Measurements from ENCODE around the gene PVR.
"Not testable (repeated sequence)": the region's sequence is repeated elsewhere in the genome, so short reads cannot be mapped to it uniquely, and the experiment has no call there.

PVR gene

DNA sequence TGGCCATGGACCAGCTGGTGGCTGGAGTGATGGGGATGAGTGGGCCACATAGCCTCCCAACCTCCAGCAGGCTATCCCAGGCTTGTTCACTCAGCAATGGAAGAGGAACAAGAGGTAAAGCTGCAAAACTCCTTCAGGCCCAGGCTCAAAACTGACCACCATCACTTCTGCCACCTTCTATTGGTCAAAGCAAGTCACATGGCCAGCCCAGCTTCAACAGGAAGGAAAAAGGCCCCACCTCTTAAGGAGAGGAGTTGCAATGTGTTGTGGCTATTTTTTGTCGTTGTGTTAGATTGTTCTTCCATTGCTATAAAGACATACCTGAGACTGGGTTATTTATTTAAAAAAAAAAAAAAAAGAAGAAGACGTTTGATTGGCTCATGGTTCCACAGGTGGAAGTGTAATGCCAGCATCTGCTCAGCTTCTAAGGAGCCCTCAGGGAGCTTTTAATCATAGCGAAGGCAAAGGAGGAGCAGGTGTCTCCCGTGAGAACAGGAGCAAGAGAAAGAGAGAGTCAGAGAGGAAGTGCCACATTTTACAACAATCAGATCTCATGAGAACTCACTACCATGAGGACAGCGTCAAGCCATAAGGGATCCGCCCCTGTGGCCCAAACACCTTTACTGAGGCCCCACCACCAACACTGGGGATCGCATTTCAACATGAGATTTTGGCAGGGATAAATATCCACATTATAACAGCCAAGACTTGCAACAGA is 24.9 kb upstream of the PVR start:
- DNase-seq (ENCODE audit: low read depth in 3 of 3): no peak

DNA sequence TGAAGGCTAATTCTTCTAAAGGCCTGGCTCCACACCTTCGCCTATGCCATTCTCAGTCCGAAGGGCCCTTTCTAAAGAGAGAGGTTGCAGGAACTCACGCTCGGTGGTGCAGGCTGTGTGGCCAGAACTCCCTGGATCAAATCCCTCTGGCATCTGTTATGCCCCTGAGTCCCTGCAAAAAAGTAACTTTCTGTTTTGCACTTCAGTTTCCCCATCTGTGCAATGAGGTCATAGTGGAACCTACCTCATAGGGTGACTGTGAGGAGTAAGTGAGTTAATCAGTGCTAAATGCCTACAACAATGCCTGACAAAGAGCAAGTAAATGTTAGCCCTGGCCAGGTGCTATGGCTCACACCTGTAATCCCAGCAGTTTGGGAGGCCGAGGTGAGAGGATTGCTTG is 23.0 kb upstream of the PVR start:
- no peak for DNase-seq (ENCODE audit: low read depth in 3 of 3)

DNA sequence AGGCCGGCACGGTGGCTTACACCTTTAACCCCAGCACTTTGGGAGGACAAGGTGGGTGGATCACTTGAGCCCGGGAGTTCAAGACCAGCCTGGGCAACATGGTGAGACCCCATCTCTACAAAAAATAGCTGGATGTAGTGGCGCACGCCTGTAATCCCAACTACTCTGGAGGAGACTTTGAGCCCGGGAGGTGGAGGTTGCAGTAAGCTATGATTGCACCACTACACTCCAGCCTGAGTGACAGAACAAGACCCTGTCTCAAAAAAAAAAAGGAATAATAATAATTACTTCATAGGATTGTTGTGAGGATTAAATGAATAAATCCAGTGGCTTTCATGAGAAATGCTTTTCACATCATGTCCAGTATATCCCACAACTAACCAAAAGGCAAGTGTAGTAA is 22.3 kb upstream of the PVR start:
- no peak for DNase-seq (ENCODE audit: low read depth in 3 of 3)

DNA sequence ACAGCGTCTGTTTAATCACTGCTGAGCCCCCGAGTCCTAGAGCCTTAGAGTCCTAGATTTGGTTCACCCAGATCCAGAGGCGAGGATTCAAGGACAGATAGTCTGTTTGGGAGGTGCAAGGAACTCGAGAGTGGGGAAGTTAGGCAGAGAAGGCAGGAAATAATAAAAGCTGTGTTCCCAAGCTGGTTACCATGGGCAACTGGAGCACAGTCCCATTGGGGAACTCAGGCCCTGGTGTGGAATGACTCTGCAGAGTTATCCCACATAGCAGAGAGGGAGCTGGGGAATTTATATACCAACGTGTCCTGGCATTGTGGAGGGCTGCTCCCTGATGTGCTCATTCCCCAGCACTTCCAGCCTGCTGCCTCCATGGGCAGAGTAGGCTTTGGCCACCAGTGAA is 20.6 kb upstream of the PVR start:
- no peak for DNase-seq (ENCODE audit: low read depth in 3 of 3)

DNA sequence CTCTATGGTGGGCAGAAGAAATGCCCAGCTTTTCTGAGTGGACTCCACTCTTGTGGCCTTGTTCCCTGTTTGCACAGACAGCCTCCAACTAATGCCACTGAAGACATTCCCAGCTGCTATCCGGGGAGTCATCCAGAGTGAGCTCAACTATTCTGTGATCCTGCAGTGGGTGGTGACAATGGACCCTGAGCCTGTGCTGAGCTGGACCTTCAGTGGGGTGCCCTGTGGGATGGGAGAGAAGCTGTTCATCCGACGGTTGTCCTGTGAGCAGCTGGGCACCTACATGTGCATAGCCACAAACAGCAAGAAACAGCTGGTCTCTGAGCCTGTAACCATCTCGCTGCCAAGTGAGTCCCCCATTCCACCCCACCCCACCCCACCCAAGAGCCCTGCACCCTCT is 20.1 kb upstream of the PVR start:
- DNase-seq (ENCODE audit: low read depth in 3 of 3): no peak

DNA sequence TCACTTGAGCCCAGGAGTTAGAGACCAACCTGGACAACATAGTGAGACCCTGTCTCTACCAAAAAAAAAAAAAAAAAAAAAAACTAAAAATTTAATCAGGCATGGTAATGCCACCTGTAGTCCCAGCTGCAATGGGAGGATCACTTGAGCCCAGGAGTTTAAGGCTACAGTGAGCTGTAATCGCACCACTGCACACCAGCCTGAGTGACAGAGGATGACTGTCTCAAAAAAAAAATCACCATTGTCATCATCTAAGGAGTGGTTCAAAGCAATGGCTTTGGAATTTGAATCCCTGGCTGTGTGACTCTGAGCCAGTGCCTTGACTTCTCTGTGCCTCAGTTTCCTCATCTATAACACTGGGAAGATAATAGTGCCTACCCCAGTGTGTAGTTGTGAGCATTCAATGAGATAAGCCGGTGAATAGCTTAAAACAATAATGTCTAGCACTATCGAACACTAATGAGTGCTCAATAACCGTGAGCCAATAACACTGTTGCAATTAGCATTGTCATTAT is 18.8 kb upstream of the PVR start:
- no peak for DNase-seq (ENCODE audit: low read depth in 3 of 3)

DNA sequence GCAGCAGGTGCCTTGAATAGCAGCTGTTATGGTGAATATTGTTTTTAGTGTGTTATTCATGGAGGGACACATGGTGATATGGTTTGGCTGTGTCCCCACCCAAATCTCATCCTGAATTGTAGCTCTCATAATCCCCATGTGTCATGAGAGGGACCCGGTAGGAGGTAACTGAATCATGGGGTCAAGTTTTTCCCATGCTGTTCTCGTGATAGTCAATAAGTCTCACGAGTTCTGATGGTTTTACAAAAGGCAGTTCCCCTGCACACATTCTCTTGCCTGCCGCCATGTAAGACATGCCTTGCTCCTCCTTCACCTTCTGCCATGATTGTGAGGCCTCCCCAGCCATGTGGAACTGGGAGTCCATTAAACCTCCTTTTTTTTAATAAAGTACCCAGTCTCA is 18.1 kb upstream of the PVR start:
- DNase-seq (ENCODE audit: low read depth in 3 of 3): not testable (repeated sequence)

DNA sequence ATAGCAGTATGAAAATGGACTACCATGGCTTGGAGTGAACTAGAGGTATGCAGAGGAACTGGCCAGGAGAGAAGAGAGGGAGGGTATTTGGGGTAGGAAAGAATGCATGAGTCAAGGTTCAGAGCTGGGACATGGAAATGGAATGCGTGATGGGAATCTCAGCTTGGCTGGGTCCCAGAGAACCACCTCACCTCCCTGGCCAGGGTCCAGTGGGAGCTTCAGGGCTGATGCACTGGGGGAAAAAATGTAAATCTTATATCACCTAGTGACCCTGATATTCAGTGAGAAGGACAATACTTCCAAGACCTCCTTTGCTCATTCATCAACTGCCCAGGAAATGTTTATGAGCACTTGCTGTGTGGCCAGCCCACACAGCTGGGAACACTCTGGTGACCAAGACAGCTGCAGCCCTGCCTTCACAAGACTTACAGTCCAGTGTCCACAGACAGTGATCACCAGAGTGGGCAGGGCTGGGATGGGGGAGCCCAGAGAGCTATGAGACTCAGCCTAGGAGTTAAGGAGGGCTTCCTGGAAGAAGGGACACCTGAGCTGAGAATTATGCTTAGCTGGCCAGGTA is 17.6 kb upstream of the PVR start:
- no peak for DNase-seq (ENCODE audit: low read depth in 3 of 3)

DNA sequence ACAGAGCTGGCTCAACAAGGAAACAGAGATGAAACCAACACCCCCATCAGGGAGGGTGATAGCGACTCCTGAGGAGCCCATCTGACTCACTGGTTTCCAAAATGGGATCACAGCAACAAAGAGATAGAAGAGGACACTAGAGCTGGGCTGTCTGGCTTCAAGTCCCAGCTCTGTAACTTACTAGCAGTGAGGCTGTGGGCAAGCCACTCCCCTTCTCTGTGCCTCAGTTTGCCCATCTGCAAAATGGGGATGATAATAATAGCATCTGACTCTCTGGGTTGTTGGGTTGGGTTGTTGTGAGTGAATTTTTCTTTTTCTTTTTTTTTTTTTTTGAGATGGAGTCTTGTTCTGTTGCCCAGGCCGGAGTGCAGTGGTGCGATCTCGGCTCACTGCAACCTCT is 16.1 kb upstream of the PVR start:
- DNase-seq (ENCODE audit: low read depth in 3 of 3): no peak

DNA sequence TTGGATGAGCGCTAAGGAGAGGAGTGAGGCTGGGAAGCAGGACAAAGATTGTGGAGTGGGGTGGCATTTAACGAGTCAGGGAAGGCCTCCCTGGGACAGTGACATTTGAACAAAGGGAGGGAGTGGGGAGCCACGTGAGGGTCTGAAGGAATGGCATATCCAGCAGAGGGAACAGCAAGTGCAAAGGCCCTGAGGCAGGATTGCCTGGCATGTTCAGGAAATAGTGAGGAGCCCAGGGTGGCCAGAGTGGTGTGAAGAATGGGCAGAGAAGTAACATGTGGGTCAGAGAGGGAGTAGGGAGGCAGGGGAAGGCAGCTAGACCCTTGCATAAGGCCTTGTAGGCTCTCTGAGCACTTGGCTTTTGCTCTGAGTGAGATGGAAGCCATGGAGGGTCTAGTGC is 14.9 kb upstream of the PVR start:
- DNase-seq (ENCODE audit: low read depth in 3 of 3): no peak

DNA sequence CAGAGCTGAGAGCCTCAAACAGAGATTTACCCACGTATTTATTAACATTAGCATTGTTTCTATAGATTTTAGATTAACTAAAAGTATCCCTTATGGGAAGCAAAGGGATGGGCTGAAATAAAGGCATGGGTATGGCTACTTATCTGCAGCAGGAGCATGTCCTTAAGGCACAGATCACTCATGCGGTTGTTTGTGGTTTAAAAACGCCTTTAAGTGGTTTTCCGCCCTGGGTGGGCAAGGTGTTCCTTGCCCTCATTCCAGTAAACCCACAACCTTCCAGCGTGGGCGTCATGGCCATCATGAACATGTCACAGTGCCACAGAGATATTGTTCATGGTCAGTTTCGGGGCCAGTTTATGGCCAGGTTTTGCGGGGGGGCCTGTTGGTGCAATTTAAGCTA is 12.1 kb upstream of the PVR start:
- not testable (repeated sequence) for DNase-seq (ENCODE audit: low read depth in 3 of 3)

DNA sequence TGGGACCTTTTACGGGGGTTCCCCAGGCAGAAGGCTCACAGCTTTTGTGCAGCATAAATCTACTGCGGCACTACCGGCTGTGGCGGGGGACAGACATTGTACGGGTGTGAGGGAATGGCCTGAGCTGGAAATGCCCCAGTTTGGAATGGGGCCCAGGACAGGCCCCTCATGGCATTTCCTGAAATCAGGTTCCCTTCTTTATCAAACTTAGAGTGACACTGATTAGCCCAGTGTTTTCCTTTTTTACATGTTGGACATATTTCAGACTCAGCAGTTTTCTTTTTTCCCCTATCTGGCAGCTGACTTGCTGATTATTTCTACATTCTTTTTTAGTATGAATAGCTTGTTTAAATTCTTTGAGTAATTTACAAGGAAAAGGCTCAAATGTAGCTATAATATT is 9.7 kb upstream of the PVR start:
- DNase-seq (ENCODE audit: low read depth in 3 of 3): not testable (repeated sequence)

DNA sequence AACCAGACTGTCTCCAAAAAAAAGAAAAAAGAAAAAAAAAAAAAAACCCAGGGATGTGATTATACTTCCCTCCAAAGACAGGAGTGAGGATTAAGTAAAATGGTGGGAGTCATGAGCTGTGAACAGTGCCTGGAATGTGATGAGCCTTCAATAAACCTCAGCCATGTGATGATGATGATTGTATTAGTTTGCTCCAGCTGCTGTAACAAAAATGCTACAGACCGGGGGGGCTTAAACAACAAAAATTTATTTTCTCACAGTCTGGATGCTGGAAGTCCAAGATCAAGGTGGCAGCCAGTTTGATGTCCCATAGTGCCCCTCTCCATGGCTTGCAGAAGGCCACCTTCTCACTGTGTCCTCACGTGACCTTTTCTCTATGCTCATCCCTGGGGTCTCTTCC is 8.9 kb upstream of the PVR start:
- DNase-seq (ENCODE audit: low read depth in 3 of 3): no peak

DNA sequence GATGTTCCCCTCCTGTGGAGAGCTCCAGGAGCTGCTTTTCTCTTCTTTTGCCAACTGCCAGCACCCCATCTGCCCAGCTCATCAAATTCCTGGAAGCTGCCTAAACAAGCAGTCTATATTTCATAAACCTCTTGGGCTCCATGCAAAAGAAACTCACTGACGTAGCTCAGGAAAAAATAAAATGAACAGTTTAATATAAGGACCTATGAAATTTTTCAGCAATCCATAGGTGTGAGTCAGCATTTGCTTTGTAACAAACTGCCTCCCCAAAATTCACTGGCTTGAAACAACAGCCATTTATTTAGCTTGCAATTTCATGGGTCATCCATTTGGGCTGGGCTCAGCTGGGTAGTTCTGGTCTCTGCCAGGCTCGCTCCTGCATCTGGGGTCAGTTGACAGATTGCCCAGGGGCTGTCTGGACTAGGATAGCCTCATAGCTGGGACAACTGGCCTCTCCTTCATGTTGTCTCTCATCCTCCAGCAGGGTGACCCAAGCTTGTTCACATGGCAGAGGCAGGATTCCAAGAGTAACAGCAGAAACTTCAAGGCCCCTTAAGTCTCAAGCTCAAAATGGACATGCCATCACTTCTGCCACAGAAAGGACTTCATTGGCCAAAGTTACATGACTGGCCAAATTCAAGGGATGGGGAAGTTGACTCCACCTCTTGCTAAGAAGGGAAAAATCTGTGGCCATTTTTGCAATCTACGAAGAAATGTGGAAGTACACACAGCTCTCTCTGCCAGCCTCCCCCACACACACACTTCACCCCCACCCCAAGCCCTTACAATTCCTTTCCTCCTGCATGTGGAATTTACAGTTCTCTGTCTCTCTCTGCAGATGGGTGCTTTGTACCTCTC is 7.9 kb upstream of the PVR start:
- DNase-seq (ENCODE audit: low read depth in 3 of 3): no peak

DNA sequence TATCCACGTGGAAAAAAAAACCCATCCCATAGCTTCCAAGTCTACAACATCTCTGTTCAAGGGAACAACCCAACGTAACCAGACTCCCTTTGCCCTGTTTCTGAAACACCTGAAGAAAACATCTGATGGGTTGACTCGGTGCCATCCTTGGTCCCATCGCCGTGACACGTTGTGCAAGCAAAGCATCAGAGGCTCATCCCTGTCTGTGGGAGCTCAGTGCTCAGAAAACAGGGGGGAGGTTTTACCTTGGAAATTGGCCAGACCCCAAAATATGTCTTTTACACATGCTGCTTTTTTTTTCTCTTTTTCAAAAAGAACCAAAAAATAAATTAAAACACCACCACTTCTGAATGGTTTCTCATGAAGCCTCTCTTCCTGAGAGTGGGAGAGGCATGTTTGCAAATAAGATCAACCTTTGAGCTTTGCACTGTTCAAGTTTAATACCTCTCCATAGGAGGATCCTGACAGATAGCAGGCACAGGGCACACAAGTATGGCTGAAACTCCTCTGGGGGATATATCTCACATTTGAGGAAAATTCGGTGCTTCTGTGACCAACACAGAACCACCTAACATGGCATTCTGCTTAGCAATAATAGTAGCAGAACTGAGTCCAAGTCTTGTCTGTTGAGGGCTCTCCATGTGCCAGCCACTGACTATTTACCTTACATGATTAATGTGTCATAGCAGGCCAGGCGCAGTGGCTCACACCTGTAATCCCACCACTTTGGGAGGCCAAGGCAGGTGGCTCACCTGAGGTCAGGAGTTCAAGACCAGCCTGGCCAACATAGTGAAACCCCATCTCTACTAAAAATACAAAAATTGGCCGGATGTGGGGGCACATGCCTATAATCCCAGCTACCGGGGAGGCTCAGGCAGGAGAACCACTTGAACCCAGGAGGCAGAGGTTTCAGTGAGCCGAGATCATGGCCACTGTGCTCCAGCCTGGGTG is 7.0 kb upstream of the PVR start:
- no peak for DNase-seq (ENCODE audit: low read depth in 3 of 3)

DNA sequence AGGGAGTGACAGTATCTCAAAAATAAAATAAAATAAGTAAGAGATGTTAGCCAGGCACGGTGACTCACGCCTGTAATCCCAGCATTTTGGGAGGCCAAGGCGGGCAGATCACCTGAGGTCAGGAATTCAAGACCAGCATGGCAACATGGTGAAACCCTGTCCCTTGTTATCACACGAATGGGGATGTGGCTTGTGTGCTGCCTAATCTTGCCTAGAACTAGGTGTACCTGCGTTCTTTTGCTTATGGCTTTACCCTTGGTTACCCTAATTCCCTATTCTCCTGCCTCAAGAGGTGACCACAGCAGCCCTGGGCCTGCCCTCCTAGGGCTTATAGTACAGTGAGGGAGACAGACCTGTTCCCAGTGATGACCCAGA is 6.3 kb upstream of the PVR start:
- DNase-seq (ENCODE audit: low read depth in 3 of 3): no peak

DNA sequence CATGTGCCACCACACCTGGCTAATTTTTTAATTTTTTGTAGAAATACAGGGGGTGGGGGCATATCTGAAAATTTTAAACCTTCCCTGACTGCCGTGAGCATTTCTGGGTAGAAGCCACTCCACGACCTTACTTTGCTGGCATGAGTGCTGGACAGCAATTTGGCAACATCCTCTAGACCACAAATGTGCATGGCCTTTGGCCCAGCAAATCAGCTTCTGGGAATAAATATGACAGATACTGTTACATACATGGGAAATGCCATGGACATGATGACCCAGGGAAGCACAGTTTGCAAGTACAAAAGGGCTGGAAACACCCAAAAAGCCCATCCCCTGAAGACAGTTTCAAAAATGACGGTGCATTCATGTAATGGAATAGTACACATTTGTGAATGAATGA is 3.2 kb upstream of the PVR start:
- no peak for DNase-seq (ENCODE audit: low read depth in 3 of 3)

DNA sequence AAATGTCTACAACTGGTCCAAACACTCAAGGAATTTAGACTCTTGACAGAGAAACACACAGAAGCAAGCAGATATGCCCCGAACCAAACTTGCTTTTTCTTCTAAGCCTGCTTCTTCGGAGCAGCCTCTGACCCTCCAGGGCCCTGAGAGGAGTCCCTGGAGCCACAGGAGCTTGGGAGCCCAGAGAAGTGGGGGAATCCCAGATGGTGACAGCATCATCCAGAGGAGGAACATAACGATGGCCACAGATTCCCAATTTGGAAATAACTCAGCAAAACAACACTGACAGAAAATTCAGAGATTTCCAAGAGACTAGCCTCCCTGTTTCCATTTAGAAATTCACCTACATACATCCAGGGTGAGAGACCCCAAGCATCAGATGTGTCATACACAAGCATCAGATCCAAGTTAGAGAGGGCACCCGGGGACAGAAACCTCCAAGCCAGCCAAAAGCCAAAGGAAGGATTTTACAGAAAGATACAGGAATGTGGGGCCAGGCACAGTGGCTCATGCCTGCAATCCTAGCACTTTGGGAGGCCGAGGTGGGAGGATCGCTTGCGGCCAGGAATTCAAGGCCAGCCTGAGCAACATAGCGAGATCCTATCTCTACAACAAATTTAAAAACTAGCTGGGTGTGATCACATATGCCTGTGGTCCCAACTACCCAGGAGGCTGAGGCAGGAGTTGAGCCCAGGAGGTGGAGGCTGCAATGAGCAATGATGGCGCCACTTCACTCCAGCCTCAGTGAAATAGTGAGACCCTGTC is 2.0 kb upstream of the PVR start:
- no peak for DNase-seq (ENCODE audit: low read depth in 3 of 3)

DNA sequence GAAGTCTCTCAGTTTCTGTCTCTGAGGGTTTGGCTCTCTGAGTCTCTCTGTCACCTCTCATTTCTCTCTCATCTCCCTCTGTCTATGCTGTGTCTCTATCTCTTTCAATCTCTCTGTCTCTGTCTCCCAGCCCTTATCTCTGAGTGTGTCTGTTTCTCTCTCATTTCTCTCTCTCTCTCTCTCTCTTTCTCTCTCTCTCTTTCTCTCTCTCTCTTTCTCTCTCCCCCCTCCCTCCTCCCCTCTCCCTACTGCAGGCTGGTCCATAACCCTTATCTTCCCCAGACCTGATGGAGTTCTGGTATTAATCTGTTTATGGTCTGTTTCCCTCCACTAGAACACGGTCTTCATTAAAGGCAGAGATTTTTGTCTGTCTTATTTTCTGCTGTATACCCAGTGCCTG is 1.3 kb upstream of the PVR start:
- DNase-seq (ENCODE audit: low read depth in 3 of 3): no peak

DNA sequence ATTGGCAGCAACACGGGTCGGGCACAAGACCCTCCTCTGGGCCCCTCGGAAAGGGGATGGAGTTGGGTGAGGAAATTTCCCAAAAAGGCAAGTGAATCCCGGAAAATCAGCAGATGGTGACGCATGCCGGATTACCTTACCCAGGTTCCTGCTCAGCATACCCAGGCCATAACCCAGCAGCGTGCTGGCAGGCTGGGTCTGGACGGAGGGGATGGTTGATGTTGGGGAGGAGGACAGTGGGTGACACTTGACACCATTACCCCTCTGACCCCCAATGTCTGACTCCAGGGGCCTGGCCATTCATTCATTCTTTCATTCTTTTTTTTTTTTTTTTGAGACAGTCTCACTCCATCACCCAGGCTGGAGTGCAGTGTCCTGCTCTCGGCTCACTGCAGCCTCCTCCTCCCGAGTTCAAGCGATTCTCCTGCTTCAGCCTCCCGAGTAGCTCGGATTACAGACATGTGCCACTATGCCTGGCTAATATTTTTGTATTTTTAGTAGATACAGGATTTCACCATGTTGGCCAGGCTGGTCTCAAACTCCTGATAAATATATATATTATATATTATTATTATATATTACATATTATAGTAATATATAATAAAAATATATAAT is 799 bp downstream of the PVR start:
- no peak for DNase-seq (ENCODE audit: low read depth in 3 of 3)
